Liver (tissue), 3 donors: Measurements from ENCODE around the gene TRMT1.

Source experiments
- ATF3 ChIP-seq: IDR thresholded peaks from 2 replicates; pipeline ENCODE4 v1.6.1; 2016; ENCODE audit warnings: antibody characterized with exemption
- CTCF ChIP-seq: fragments of 150-350 bp; IDR thresholded peaks from 2 replicates; pipeline ENCODE4 v1.5.1; 2017; ENCODE audit warnings: improper control_type of control experiment, low read depth, low read length; ENCODE audit not compliant: missing input control
- EGR1 ChIP-seq, 2 donors: IDR thresholded peaks; 2 replicates each; pipeline ENCODE4 v1.6.1; 2016 to 2018; ENCODE audit warnings: antibody characterized with exemption in 2 of 2, low read depth in 2 of 2
- GABPA ChIP-seq, 2 donors: IDR thresholded peaks in 1 of 2; conservative IDR thresholded peaks in 1 of 2; 2 replicates each; pipeline ENCODE4 v1.6.1; 2016; ENCODE audit warnings: antibody characterized with exemption in 2 of 2, mild to moderate bottlenecking in 1 of 2, moderate library complexity in 1 of 2
- JUND ChIP-seq, 2 donors: IDR thresholded peaks; 2 replicates each; pipeline ENCODE4 v1.6.1; 2016; ENCODE audit warnings: antibody characterized with exemption in 2 of 2
- MAX ChIP-seq: IDR thresholded peaks from 2 replicates; pipeline ENCODE4 v1.6.1; 2016; ENCODE audit warnings: antibody characterized with exemption
- RAD21 ChIP-seq, 2 donors: IDR thresholded peaks; 2 replicates each; pipeline ENCODE4 v1.6.1; 2016; ENCODE audit warnings: antibody characterized with exemption in 2 of 2, mild to moderate bottlenecking in 2 of 2
- REST ChIP-seq: IDR thresholded peaks from 2 replicates; pipeline ENCODE4 v1.6.1; 2016; ENCODE audit warnings: antibody characterized with exemption, mild to moderate bottlenecking
- TAF1 ChIP-seq: conservative IDR thresholded peaks from 2 replicates; pipeline ENCODE4 v1.6.1; 2016; ENCODE audit warnings: antibody characterized with exemption, mild to moderate bottlenecking
- YY1 ChIP-seq: IDR thresholded peaks from 2 replicates; pipeline ENCODE4 v1.6.1; 2016; ENCODE audit warnings: antibody characterized with exemption, mild to moderate bottlenecking
- ZBTB33 ChIP-seq: IDR thresholded peaks from 2 replicates; pipeline ENCODE4 v1.6.1; 2016; ENCODE audit warnings: antibody characterized with exemption
- donor health status: healthy.
- donor health status: healthy.

GRCh38 chr19:13109361-13110098 lies 7.0 kb downstream of the TRMT1 start:
- TF ChIP-seq GABPA (IDR thresholded peaks at IDR 0.05 in 1 of 2, conservative IDR thresholded peaks at IDR 0.05 in 1 of 2) (no peak), CTCF (no peak), ZBTB33 (no peak), JUND (IDR thresholded peaks at IDR 0.05) (no peak), TAF1 (no peak), YY1 (no peak), EGR1 (IDR thresholded peaks at IDR 0.05; ENCODE audit: low read depth in 2 of 2) (no peak), RAD21 (IDR thresholded peaks at IDR 0.05) (no peak), MAX (no peak), REST (no peak), ATF3 (no peak)
